GM12872 (cell line): Measurements from ENCODE around the gene SLC38A6.

Experiments used
- CTCF ChIP-seq: IDR thresholded peaks from 3 replicates; pipeline ENCODE4 v1.5.1; 2011; ENCODE audit warnings: low read depth, mild to moderate bottlenecking, low read length, moderate library complexity; ENCODE audit not compliant: insufficient read depth

Gene SLC38A6

GRCh38 chr14:60977847-60978246 is 3.2 kb upstream of the SLC38A6 start:
- TF ChIP-seq CTCF = no peak

GRCh38 chr14:60981633-60982455 is 799 bp downstream of the SLC38A6 start:
- no peak for TF ChIP-seq CTCF

- no peak for TF ChIP-seq CTCF
These were observed 3.2 kb downstream of the SLC38A6 start for GRCh38 chr14:60984196-60984595.

- TF ChIP-seq CTCF = no peak
These were observed 5.5 kb downstream of the SLC38A6 start for GRCh38 chr14:60986500-60986899.

GRCh38 chr14:60989599-60989998 is 8.6 kb downstream of the SLC38A6 start:
- no peak for TF ChIP-seq CTCF

GRCh38 chr14:60998617-60999016 is 17.6 kb downstream of the SLC38A6 start:
- no peak for TF ChIP-seq CTCF

GRCh38 chr14:60999536-60999935 is 18.5 kb downstream of the SLC38A6 start:
- no peak for TF ChIP-seq CTCF

GRCh38 chr14:61003571-61003970 is 22.5 kb downstream of the SLC38A6 start:
- no peak for TF ChIP-seq CTCF
